A549 (cell line): ENCODE results near the gene ASH1L. TPM values are rescaled to one million over a fixed set of nuclear protein-coding genes. Genes with fewer than 3 reads are reported as not detected.
"Not testable (repeated sequence)": the region's sequence is repeated elsewhere in the genome, so short reads cannot be mapped to it uniquely, and the experiment has no call there.

Experiments
- ATAC-seq, 2 experiments: fragments of 200-7000 bp in 1 of 2; fragments of >200 bp in 1 of 2; cut with Nextera tagmentation in 1 of 2; cut with Tn5 transposase in 1 of 2; 3 replicates each; pipeline versions ENCODE4 v1.8.0 to v1.9.1; 2018 to 2020; ENCODE audit warnings: mild to moderate bottlenecking in 1 of 2, moderate library complexity in 1 of 2
- CTCF ChIA-PET: fragments of 300-600 bp; sonication (Branson Sonifier 250); formaldehyde crosslinking; extraction: SDS; loops from one replicate; lab custom pipeline; 2021; ENCODE audit warnings: antibody characterized with exemption, inconsistent platforms; lab: Yijun Ruan, JAX
- POLR2A ChIA-PET: fragments of 350-600 bp; formaldehyde crosslinking; extraction: SDS; loops from one replicate; lab custom pipeline; 2021; ENCODE audit warnings: antibody characterized with exemption, inconsistent platforms; lab: Yijun Ruan, JAX
- DNase-seq, 2 experiments: peaks; one replicate each; pipeline versions ENCODE4 v3.0.0 to v3.0.0-alpha.2; 2011 to 2016; ENCODE audit warnings: low read depth in 1 of 2, low spot score in 1 of 2
- FAIRE-seq: peaks from 2 replicates; lab custom pipeline; 2011; peaks lifted over from hg19 to GRCh38; lab: Jason Lieb, UNC
- H3K27ac ChIP-seq, 2 experiments: fragments of >200 bp; sonication (Bioruptor Twin); formaldehyde crosslinking; 3 replicates each; pipeline ENCODE4 v1.5.1; 2016 to 2017
- H3K4me1 ChIP-seq: fragments of >200 bp; sonication (Bioruptor Twin); formaldehyde crosslinking; 3 replicates; pipeline ENCODE4 v1.6.1; 2016
- H3K4me2 ChIP-seq: fragments of >200 bp; sonication (Bioruptor Twin); formaldehyde crosslinking; 3 replicates; pipeline ENCODE4 v1.6.1; 2016
- H3K4me3 ChIP-seq: fragments of >200 bp; sonication (Bioruptor Twin); formaldehyde crosslinking; 3 replicates; pipeline ENCODE4 v1.5.1; 2016
- H3K9me3 ChIP-seq: fragments of >200 bp; sonication (Bioruptor Twin); formaldehyde crosslinking; 3 replicates; pipeline ENCODE4 v1.6.1; 2016
- BCL3 ChIP-seq: fragments of >200 bp; sonication (Bioruptor Twin); formaldehyde crosslinking; IDR thresholded peaks from 3 replicates; pipeline ENCODE4 v1.6.1; 2016
- CBX8 ChIP-seq: fragments of 200-600 bp; sonication (generic); IDR thresholded peaks from 2 replicates; pipeline ENCODE4 v1.6.1; 2016
- CEBPB ChIP-seq, 2 experiments: fragments of >200 bp in 1 of 2; sonication (Bioruptor Twin) in 1 of 2; formaldehyde crosslinking in 1 of 2; IDR thresholded peaks; 2 replicates each; pipeline ENCODE4 v1.6.1; 2012 to 2016
- CHD2 ChIP-seq: fragments of 150-350 bp; IDR thresholded peaks from 2 replicates; pipeline ENCODE4 v1.6.1; 2014; ENCODE audit warnings: low read length; ENCODE audit not compliant: partially characterized antibody
- CHD4 ChIP-seq: fragments of 200-600 bp; sonication (generic); IDR thresholded peaks from 2 replicates; pipeline ENCODE4 v1.6.1; 2016; ENCODE audit warnings: antibody characterized with exemption, mild to moderate bottlenecking, borderline replicate concordance
- CTCF ChIP-seq: fragments of >200 bp; sonication (Bioruptor Twin); formaldehyde crosslinking; IDR thresholded peaks from 3 replicates; pipeline ENCODE4 v1.5.1; 2016
- EHMT2 ChIP-seq: fragments of 200-600 bp; sonication (generic); IDR thresholded peaks from 2 replicates; pipeline ENCODE4 v1.6.1; 2016; ENCODE audit warnings: antibody characterized with exemption, low read depth, mild to moderate bottlenecking, moderate library complexity
- FOSL2 ChIP-seq, 2 experiments: fragments of 450-650 bp in 1 of 2; fragments of >200 bp in 1 of 2; sonication (Bioruptor Twin) in 1 of 2; formaldehyde crosslinking; IDR thresholded peaks; 2 replicates each; pipeline versions ENCODE4 v1.5.0 to v1.6.1; 2016 to 2020; ENCODE audit warnings: mild to moderate bottlenecking in 1 of 2, moderate library complexity in 1 of 2
- GATA3 ChIP-seq: IDR thresholded peaks from 2 replicates; pipeline ENCODE4 v1.6.1; 2012; ENCODE audit warnings: borderline replicate concordance
- HOXA7 ChIP-seq: fragments of 250-450 bp; sonication (Bioruptor Pico); IDR thresholded peaks from 2 replicates; pipeline ENCODE4 v1.5.0; 2020; ENCODE audit warnings: mild to moderate bottlenecking, moderate library complexity
- HOXB13 ChIP-seq: fragments of 250-450 bp; sonication (Bioruptor Pico); IDR thresholded peaks from 2 replicates; pipeline ENCODE4 v1.5.0; 2020; ENCODE audit warnings: low read depth, mild to moderate bottlenecking, moderate library complexity
- KDM1A ChIP-seq: fragments of 200-600 bp; sonication (generic); IDR thresholded peaks from 2 replicates; pipeline ENCODE4 v1.6.1; 2016; ENCODE audit warnings: low read depth, mild to moderate bottlenecking
- KDM5A ChIP-seq: fragments of 200-600 bp; sonication (generic); IDR thresholded peaks from 2 replicates; pipeline ENCODE4 v1.6.1; 2016; ENCODE audit warnings: antibody characterized with exemption, mild to moderate bottlenecking
- MAX ChIP-seq: IDR thresholded peaks from 2 replicates; pipeline ENCODE4 v1.6.1; 2012
- MYC ChIP-seq: IDR thresholded peaks from 2 replicates; pipeline ENCODE4 v1.6.1; 2012; ENCODE audit warnings: mild to moderate bottlenecking, inconsistent platforms, low read length, improper control_type of control experiment, borderline replicate concordance
- PBX3 ChIP-seq: IDR thresholded peaks from 2 replicates; pipeline ENCODE4 v1.6.1; 2012
- PHF8 ChIP-seq: fragments of 200-600 bp; sonication (generic); IDR thresholded peaks from 2 replicates; pipeline ENCODE4 v1.6.1; 2016; ENCODE audit warnings: low read depth, mild to moderate bottlenecking, antibody characterized with exemption, moderate library complexity, borderline replicate concordance
- RAD21 ChIP-seq, 2 experiments: fragments of >200 bp in 1 of 2; sonication (Bioruptor Twin) in 1 of 2; formaldehyde crosslinking in 1 of 2; IDR thresholded peaks in 1 of 2; conservative IDR thresholded peaks in 1 of 2; 2 replicates in 1 of 2; 3 replicates in 1 of 2; pipeline ENCODE4 v1.6.1; 2012 to 2018; ENCODE audit warnings: inconsistent platforms in 1 of 2
- RARB ChIP-seq: fragments of 250-450 bp; sonication (Bioruptor Pico); IDR thresholded peaks from 2 replicates; pipeline ENCODE4 v1.8.0; 2021; ENCODE audit warnings: mild to moderate bottlenecking, moderate library complexity
- RFX5 ChIP-seq: fragments of 450-650 bp; IDR thresholded peaks from 2 replicates; pipeline ENCODE4 v1.7.1; 2014; ENCODE audit warnings: antibody characterized with exemption, mild to moderate bottlenecking, moderate library complexity
- SMC3 ChIP-seq: fragments of >200 bp; sonication (Bioruptor Twin); formaldehyde crosslinking; IDR thresholded peaks from 3 replicates; pipeline ENCODE4 v1.6.1; 2018; ENCODE audit warnings: inconsistent platforms
- TFCP2L1 ChIP-seq: fragments of 250-450 bp; sonication (Bioruptor Pico); IDR thresholded peaks from 2 replicates; pipeline ENCODE4 v1.5.0; 2021; ENCODE audit warnings: mild to moderate bottlenecking
- TP53 ChIP-seq: fragments of 250-450 bp; sonication (Bioruptor Pico); IDR thresholded peaks from 2 replicates; pipeline ENCODE4 v1.5.0; 2021; ENCODE audit warnings: mild to moderate bottlenecking, moderate library complexity
- USF2 ChIP-seq: fragments of 450-650 bp; IDR thresholded peaks from 2 replicates; pipeline ENCODE4 v1.6.1; 2014; ENCODE audit warnings: antibody characterized with exemption
- WGBS: methylation state at CpG from one replicate; pipeline ENCODE4 v1.1.6; 2017; ENCODE audit errors: missing lambda C conversion rate; 5-methylcytosine and 5-hydroxymethylcytosine counted together
- polyA plus RNA-seq, 4 experiments: library from polyadenylated mRNA; depleted of rRNA in 3 of 4; stranded (reverse); fragments of >200 nt; fragmentation: RNase III in 1 of 4; extraction: RNeasy Plus Mini Kit Qiagen cat#74134 plus additional on column Dnase treatment in 1 of 4; gene quantifications; 2 replicates in 3 of 4; 3 replicates in 1 of 4; pipeline ENCODE4 v1.2.3, GENCODE V29; 2011 to 2017

The ASH1L gene
- polyA plus RNA-seq, 2 of the 4 experiments (the other 2 are of a cell fraction), result 10.0 to 32.8 TPM

- ChIA-PET POLR2A (no interaction called here), CTCF (interaction anchor here (0.6 to 10.2 kb wide), 5 partner anchors 11 to 421 kb away, joined by 3 to 104 read pairs (median 4); no protein-coding TSS in a partner anchor)
- DNase-seq, result no peak
- Histone ChIP-seq H3K9me3 (no peaks in the 10 kb centered on the region), H3K27ac (no peak overlapping the region), H3K4me3 (no peak overlapping the region), H3K4me1 (no peaks in the 10 kb centered on the region), H3K4me2 (no peak overlapping the region)
- 82% methylated on average over 5 of the region's 5 CpGs for WGBS
- no peak for ATAC-seq
- FAIRE-seq, result no peak
- TF ChIP-seq RAD21 (conservative IDR thresholded peaks at IDR 0.05 in 1 of 2, IDR thresholded peaks at IDR 0.05 in 1 of 2), result no peak
- TF ChIP-seq USF2, result no peak
- no peak for TF ChIP-seq MAX
- TF ChIP-seq PHF8, result no peak
- no peak for TF ChIP-seq RARB (CRISPR knock-in tag)
- no peak for TF ChIP-seq RFX5
- TF ChIP-seq CBX8, result no peak
- TF ChIP-seq TP53 (CRISPR knock-in tag), result no peak
- TF ChIP-seq TFCP2L1, result no peak
- no peak for TF ChIP-seq PBX3
- no peak for TF ChIP-seq CHD2
- TF ChIP-seq HOXA7 (CRISPR knock-in tag), result no peak
- no peak for TF ChIP-seq CEBPB (IDR thresholded peaks at IDR 0.05)
- TF ChIP-seq GATA3, result no peak
- TF ChIP-seq KDM1A, result no peak
- TF ChIP-seq FOSL2 (IDR thresholded peaks at IDR 0.05), result no peak
- no peak for TF ChIP-seq FOSL2 (CRISPR knock-in tag; IDR thresholded peaks at IDR 0.05)
- TF ChIP-seq KDM5A, result no peak
- no peak for TF ChIP-seq SMC3
- TF ChIP-seq HOXB13 (CRISPR knock-in tag), result no peak
- TF ChIP-seq EHMT2, result no peak
These were observed 34.3 kb upstream of the ASH1L start for GRCh38 chr1:155596864-155597263.

- H3K9me3 ChIP-seq, FAIRE-seq, ATAC-seq, DNase-seq, H3K4me2 ChIP-seq, H3K4me3 ChIP-seq, H3K27ac ChIP-seq, H3K4me1 ChIP-seq, POLR2A ChIA-PET: not testable (repeated sequence)
- CTCF ChIA-PET, result interaction anchor here (1.2 to 10.2 kb wide), 4 partner anchors 52 to 420 kb away, joined by 3 to 104 read pairs (median 4); no protein-coding TSS in a partner anchor
- WGBS, result 58% methylated on average over 3 of the region's 3 CpGs
These were observed 33.4 kb upstream of the ASH1L start for GRCh38 chr1:155595877-155596474.

- Histone ChIP-seq H3K4me2 (0 out of 3 replicates have a peak overlapping the region, but pooled peaks have one; percentile 10), H3K4me3 (no peak overlapping the region), H3K9me3 (no peaks in the 10 kb centered on the region), H3K4me1 (no peaks in the 10 kb centered on the region), H3K27ac (no peak overlapping the region)
- FAIRE-seq (peak; percentile 79), ATAC-seq (peak; percentile 84 to 87; a peak in 5 of 6 replicates), DNase-seq (peak; percentile 40 to 74)
- CTCF ChIA-PET, result interaction anchor here (0.7 to 10.2 kb wide), 35 partner anchors 9 to 416 kb away, joined by 3 to 104 read pairs (median 4); partner anchors contain the start of gene MTX1
- 38% methylated on average over 6 of the region's 6 CpGs for WGBS
- TF ChIP-seq RARB (CRISPR knock-in tag) (no peak), EHMT2 (no peak), TP53 (CRISPR knock-in tag) (no peak), HOXA7 (CRISPR knock-in tag) (no peak), HOXB13 (CRISPR knock-in tag) (no peak), RAD21 (conservative IDR thresholded peaks at IDR 0.05 in 1 of 2, IDR thresholded peaks at IDR 0.05 in 1 of 2) (peak; percentile 82 to 89), CHD4 (no peak), MAX (no peak), SMC3 (peak; percentile 74), CTCF (peak; percentile 88), RFX5 (no peak), MYC (no peak), BCL3 (no peak)
- POLR2A ChIA-PET, result no interaction called here
These were observed 29.2 kb upstream of the ASH1L start for GRCh38 chr1:155591770-155592169.
